ENCODE data around the gene GPR160.
"Not testable (repeated sequence)": the region's sequence is repeated elsewhere in the genome, so short reads cannot be mapped to it uniquely, and the experiment has no call there.

GPR160 gene

GRCh38 chr3:170109579-170110293, 71.9 kb downstream of the GPR160 start:
- DNase-seq (ENCODE audit: low read depth in 3 of 3, low spot score in 1 of 3): no peak

- no peak for DNase-seq (ENCODE audit: low read depth in 3 of 3, low spot score in 1 of 3)
Observed at GRCh38 chr3:170111147-170111771, 73.5 kb downstream of the GPR160 start.

DNA sequence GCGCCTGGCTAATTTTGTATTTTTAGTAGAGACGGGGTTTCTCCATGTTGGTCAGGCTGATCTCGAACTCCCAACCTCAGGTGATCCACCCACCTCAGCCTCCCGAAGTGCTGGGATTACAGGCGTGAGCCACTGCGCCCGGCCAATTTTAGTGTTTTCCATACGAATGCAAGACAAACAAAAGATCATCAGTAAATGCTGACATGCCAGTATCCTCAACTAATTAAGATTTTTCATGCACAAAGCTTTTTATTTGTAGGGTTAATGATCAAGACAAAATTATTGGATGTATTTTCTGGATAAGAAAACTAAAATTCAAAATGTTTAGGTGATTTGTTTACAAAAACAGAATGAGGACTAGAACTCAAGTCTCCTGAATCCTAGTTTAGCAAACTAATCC, 76.4 kb downstream of the GPR160 start:
- not testable (repeated sequence) for DNase-seq (ENCODE audit: low read depth in 3 of 3, low spot score in 1 of 3)

DNA sequence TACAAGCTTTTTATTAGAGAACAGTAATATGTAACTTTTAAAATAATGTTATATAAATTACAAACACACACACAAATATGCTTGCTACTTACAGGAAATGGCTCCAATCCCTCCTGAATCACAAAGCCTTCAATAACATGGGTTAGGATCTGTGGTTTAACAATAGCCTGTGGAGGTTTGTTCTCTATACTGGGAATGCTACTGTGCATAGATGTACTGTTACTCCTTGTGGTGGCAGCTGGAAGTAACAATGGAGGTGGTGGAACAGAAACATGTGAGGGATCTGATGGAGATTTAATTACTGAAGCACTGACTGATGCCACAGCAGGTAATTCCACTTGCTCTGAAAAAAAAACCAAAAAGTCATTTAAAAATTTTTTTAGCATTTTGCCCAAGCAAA, 79.3 kb downstream of the GPR160 start:
- DNase-seq (ENCODE audit: low read depth in 3 of 3, low spot score in 1 of 3): no peak

GRCh38 chr3:170128259-170128976, 90.6 kb downstream of the GPR160 start:
- no peak for DNase-seq (ENCODE audit: low read depth in 3 of 3, low spot score in 1 of 3)

- no peak for DNase-seq (ENCODE audit: low read depth in 3 of 3, low spot score in 1 of 3)
Observed at GRCh38 chr3:170128977-170129431, 91.2 kb downstream of the GPR160 start.

GRCh38 chr3:170130532-170130931, 92.7 kb downstream of the GPR160 start:
- no peak for DNase-seq (ENCODE audit: low read depth in 3 of 3, low spot score in 1 of 3)

- DNase-seq (ENCODE audit: low read depth in 3 of 3, low spot score in 1 of 3): no peak
Observed at GRCh38 chr3:170132335-170132734, 94.5 kb downstream of the GPR160 start.
